ENCODE data around the gene NET1. TPM values are rescaled to one million over a fixed set of nuclear protein-coding genes. Genes with fewer than 3 reads are reported as not detected.

The NET1 gene
- total RNA-seq, 2 experiments from 2014 or later: 37.1 to 40.0 TPM

DNA sequence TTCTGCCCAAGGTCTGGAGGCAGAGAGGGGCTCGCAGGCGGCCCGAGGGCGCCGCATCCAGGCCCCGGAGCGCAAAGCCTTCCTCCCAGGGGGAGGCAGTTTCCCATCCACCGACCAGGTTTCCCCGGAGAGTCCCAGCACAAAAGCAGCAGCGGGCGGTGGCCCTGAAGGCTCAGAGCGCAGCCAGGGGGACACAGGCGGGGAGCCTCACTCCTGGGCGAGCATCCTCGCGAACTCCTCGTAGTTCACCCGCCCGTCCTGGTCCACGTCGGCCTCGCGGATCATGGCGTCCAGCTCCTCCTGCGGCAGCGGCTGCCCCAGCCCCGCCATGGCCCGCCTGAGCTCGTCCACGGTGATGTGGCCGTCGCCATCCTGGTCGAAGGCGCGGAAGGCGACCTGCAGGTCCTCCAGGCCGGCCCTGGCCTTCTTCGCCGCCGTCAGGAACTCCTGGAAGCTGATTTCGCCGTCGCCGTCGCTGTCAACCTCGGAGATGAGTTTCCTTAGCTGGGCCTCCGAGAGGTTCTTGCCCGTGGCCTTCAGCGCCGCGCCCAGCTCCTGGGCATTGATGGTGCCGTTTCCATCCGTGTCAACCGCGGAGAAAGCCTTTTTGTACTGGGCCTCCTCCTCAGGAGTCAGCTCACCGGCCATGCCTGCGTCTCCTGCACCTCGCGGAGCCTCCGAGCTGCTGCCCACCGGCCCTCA is 86.6 kb downstream of the NET1 start:
- DNase-seq: no peak
- Mint-ChIP-seq H3K27ac (no peak overlapping the region), H3K9me3 (no peaks in the 10 kb centered on the region), H3K27me3 (peaks cover 23% of the 10 kb centered on the region), H3K4me1 (no peaks in the 10 kb centered on the region), H3K4me3 (no peak overlapping the region), H3K36me3 (ENCODE audit: low read depth) (no peaks in the 10 kb centered on the region)
- ChIA-PET POLR2A (interaction anchor here (1.0 kb wide), 1 partner anchor 56 kb away, joined by 3 read pairs; no protein-coding TSS in a partner anchor), CTCF (interaction anchor here (4.7 kb wide), 1 partner anchor 125 kb away, joined by 17 read pairs; no protein-coding TSS in a partner anchor)

DNA sequence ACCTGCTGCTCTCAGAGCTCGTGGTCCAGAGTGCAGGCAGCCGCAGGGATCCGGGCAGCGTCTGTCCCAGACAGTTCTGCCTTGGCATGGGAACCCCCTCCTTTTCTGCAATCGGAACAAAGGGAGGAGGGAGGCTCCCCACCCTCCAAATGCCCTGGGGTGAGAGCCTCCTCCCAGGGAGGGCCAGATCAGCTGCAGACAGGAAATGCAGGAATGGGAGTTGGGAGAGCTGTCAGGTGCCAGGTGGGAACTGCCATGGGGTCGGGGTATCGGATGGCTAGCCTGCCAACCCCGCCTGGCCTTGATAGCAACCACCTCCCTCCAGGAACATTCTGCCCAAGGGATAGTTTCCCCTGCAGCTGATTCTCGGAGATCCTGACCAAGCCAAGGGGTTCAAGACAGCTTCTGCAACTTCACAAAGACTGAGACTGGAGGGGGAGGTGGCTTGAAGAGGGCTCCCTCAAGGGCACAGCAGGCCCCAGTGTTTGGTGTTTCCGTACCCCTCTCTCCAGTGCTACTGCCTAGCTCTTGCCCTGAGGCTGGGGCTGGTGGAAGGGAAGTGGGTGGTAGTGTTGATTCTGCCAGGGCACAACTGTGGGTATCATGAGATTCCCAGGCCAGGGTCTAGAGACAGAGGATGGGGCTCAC is 87.3 kb downstream of the NET1 start, which contains the start of gene CALML5:
TSS of gene CALML5 (minus strand) at position 78 of the 648 bp plus-strand sequence. CDS start 132 bp downstream, outside the sequence.
- H3K27me3 Mint-ChIP-seq: peaks cover 23% of the 10 kb centered on the region
- CTCF ChIA-PET: interaction anchor here (0.6 to 4.7 kb wide), 2 partner anchors 124 to 130 kb away, joined by 4 to 17 read pairs; no protein-coding TSS in a partner anchor
- no peak within 1 kb of the TSS for H3K27ac Mint-ChIP-seq
- H3K4me1 Mint-ChIP-seq: no peaks in the 10 kb centered on the region
- H3K36me3 Mint-ChIP-seq (ENCODE audit: low read depth): no peaks in the 10 kb centered on the region
- no peak within 1 kb of the TSS for H3K4me3 Mint-ChIP-seq
- no peaks in the 10 kb centered on the region for H3K9me3 Mint-ChIP-seq
- POLR2A ChIA-PET: interaction anchor here (1.0 kb wide), 1 partner anchor 55 kb away, joined by 3 read pairs; no protein-coding TSS in a partner anchor
- DNase-seq: no peak

DNA sequence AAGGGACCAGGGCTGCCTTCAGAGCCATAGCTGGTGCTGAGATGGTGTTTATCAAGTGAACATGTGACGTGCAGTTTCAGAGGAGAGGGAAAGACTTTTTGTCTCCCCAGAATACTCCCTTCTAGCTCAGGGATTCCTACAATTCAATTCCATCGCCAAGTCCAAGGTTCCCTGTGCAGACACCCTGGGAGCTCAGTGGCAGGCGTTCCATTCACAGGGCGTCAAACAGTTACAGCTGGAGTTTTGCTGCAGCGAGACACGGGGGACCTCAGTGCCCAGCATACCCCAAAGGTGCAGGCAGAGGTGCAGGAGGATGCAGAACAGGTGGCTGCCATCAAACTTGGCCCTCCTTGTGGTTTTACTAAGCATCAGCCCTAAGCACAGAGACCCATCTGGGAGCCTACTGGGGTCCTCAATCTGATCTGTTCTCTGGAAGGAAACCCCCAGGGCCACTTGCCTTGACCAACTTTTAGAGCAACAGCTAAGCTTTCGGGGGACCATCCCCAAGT is 87.9 kb downstream of the NET1 start:
- ChIA-PET CTCF (interaction anchor here (4.7 kb wide), 1 partner anchor 124 kb away, joined by 17 read pairs; no protein-coding TSS in a partner anchor), POLR2A (no interaction called here)
- no peak for DNase-seq
- Mint-ChIP-seq H3K4me3 (no peak overlapping the region), H3K4me1 (no peaks in the 10 kb centered on the region), H3K36me3 (ENCODE audit: low read depth) (no peaks in the 10 kb centered on the region), H3K27me3 (peaks cover 23% of the 10 kb centered on the region), H3K9me3 (no peaks in the 10 kb centered on the region), H3K27ac (no peak overlapping the region)

DNA sequence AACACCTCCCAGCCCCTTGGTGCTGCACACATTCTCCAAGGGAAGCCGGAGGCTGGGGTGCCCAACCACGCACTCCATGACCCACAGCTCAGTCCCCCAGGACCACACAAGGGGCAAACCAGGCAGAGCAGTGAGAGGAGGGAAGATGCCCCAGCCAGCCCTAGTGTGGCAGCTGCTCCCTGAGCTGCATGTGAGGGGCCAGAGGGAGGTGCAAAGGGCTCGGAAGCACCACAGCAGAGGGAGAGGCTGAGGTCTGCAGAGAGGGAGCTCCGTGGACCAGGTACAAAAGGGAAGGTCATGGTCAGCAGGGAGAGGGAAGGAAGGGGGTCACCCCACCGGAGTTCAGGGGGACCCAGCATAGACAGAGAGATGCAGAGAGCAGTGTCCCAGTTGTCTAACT is 88.6 kb downstream of the NET1 start:
- H3K36me3 Mint-ChIP-seq (ENCODE audit: low read depth): no peaks in the 10 kb centered on the region
- no peak overlapping the region for H3K4me3 Mint-ChIP-seq
- DNase-seq: no peak
- POLR2A ChIA-PET: no interaction called here
- H3K9me3 Mint-ChIP-seq: no peaks in the 10 kb centered on the region
- CTCF ChIA-PET: interaction anchor here (4.7 kb wide), 1 partner anchor 123 kb away, joined by 17 read pairs; no protein-coding TSS in a partner anchor
- H3K4me1 Mint-ChIP-seq: no peaks in the 10 kb centered on the region
- no peak overlapping the region for H3K27ac Mint-ChIP-seq
- H3K27me3 Mint-ChIP-seq: peaks cover 23% of the 10 kb centered on the region

DNA sequence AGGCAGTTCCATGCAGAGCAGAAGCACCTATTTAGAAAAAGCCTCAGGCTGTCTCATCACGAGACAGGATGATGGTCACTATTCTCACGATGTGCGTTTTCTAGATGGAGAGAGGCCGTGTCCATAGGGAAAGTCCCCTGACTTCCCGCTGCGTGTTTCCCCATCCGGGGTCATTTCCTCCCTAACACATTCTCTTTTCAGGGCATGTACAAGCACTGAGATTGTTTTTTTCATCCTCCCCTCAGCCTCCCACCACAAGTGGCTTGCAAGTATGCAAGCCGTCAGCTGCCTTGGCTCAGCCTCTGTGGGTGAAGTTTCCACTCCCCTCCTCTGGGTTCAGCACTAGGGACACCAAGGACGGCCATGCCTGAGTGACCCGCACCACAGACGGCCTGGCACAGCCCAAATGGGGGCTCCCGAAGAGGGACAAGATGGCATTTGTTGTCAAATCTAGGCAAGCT is 89.7 kb downstream of the NET1 start:
- no peak overlapping the region for H3K27ac Mint-ChIP-seq
- no peak overlapping the region for H3K4me3 Mint-ChIP-seq
- CTCF ChIA-PET: interaction anchor here (4.7 kb wide), 1 partner anchor 122 kb away, joined by 17 read pairs; no protein-coding TSS in a partner anchor
- peaks cover 23% of the 10 kb centered on the region for H3K27me3 Mint-ChIP-seq
- H3K4me1 Mint-ChIP-seq: no peaks in the 10 kb centered on the region
- no peaks in the 10 kb centered on the region for H3K9me3 Mint-ChIP-seq
- H3K36me3 Mint-ChIP-seq (ENCODE audit: low read depth): no peaks in the 10 kb centered on the region
- POLR2A ChIA-PET: no interaction called here
- no peak for DNase-seq

DNA sequence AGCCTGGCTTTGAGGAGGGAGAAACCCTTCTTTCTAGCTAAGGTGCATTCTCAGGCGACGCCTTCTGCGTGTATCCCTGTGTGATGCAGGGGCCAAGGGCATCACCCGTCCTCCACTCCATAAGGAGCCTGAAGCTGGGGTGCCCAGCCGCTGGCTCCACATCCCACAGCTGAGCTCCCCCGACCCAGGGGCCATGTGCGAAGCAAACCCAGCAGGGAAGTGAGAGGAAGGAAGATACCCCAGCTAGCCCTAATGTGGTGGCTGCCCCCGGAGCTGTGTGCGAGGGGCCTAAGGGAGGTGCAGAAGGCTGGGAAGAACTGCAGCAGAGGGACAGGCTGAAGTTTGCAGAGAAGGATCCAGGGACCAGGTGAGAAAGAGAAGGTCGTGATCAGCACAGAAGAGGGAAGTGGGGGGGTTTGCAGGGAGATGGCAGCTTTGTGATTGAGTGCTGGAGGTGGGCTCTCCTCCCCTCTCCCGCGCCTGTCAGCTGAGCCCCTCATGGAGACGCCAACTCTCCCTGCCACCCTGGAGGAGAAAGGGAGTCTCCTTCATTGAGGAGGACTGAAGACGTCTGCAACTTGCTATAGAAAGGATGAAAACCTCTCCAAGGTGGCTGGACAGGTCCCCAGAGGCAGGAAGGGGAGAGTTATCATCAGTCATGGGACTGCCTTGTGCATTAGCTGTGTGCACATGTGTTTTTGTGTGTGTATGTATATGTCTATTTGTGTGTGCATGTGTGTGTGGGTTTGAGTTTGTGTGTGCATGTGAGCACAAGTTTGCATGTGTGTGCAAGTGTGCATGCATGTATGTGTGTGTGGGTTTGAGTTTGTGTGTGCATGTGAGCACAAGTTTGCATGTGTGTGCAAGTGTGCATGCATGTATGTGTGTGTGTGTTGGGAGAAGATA is 90.5 kb downstream of the NET1 start:
- Mint-ChIP-seq H3K27me3 (peaks cover 23% of the 10 kb centered on the region), H3K27ac (no peak overlapping the region), H3K4me3 (no peak overlapping the region), H3K4me1 (no peaks in the 10 kb centered on the region), H3K36me3 (ENCODE audit: low read depth) (no peaks in the 10 kb centered on the region), H3K9me3 (no peaks in the 10 kb centered on the region)
- no peak for DNase-seq
- ChIA-PET POLR2A (no interaction called here), CTCF (interaction anchor here (4.7 kb wide), 1 partner anchor 121 kb away, joined by 17 read pairs; no protein-coding TSS in a partner anchor)

DNA sequence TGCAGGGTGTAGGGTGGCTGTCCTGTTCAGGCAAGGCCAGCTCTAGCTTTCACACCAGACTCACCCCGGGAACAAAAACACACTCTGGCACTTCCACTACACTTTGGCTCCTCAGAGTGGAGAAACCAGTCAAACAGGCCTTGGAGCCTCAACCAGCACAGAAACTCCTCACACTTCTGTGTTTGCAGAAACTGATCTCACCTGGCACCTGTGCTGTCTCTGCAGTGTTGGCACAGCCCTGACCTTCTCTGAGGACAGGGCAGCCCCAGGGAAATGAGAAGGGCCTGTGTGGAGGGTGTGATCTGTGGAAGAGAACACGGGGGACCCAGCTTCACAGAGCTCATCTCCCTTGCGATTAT is 91.1 kb downstream of the NET1 start:
- no peak for DNase-seq
- Mint-ChIP-seq H3K4me1 (no peaks in the 10 kb centered on the region), H3K9me3 (no peaks in the 10 kb centered on the region), H3K4me3 (no peak overlapping the region), H3K27me3 (peaks cover 23% of the 10 kb centered on the region), H3K27ac (no peak overlapping the region), H3K36me3 (ENCODE audit: low read depth) (no peaks in the 10 kb centered on the region)
- ChIA-PET CTCF (interaction anchor here (0.7 kb wide), 1 partner anchor 69 kb away, joined by 3 read pairs; no protein-coding TSS in a partner anchor), POLR2A (no interaction called here)

DNA sequence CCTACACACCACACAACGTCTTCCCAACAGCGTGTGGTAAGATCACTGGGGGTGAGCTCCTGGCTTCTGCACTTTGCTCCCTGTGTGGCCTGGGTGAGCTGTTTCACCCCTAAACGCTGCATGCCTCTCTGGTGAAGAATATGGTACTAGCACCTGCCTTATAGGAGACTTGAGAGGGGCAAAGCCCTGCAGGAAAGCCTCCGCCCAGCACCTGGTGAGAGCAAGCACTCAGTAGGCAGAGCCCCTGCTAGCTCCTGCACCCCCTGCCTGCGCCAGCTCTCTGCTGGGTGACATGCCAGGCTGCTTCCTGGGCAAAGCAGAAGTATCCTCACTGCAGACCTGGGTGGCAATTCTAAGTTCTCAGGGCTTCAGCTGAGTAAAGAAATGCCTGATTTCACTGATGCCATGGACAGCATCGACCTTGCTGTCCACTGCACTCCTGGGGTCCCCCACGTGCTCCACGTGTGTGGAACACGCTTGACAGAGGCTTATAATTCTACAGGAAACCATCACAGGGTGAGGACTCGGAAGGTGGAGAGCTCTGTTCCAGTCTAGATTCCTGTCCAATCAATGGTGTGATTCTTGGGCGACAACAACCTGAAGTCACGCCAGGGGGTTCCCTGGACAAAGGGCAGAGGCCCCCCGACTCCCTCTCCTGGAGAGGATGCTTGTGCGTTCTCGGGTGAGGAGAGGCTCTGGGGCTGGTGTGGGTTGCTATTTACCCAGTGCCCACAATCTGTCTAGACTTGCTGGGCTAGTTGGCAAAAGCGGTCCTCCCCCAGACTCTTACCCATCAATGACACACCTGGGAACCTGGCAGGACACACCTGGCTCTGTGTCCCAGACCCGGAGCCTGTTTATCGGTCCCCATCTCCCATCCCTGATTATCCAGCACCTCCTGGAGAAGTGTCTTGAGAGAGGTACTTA is 92.1 kb downstream of the NET1 start:
- DNase-seq: no peak
- Mint-ChIP-seq H3K9me3 (no peaks in the 10 kb centered on the region), H3K4me1 (no peaks in the 10 kb centered on the region), H3K27me3 (peaks cover 23% of the 10 kb centered on the region), H3K27ac (no peak overlapping the region), H3K36me3 (ENCODE audit: low read depth) (no peaks in the 10 kb centered on the region), H3K4me3 (no peak overlapping the region)
- ChIA-PET CTCF (interaction anchor here (0.7 to 1.5 kb wide), 2 partner anchors 70 to 119 kb away, joined by 3 to 4 read pairs; no protein-coding TSS in a partner anchor), POLR2A (no interaction called here)

DNA sequence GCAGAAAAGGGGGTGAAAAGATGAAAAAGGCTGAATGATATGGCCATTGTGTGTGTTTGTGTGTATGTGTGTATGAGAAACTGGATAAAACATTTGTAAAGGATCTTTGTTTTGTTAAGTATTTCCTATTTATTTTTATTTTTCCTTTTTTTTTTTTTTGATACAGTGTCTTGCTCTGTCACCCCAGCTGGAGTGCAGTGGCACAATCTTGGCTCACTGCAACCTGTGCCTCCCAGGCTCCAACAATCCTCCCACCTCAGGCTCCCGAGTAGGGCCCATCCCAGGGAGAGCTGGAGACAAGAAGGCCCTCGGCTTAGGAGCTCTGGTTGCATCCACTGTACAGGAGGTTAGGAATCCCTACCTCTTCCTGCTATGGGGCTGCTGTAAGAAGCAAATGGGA is 93.9 kb downstream of the NET1 start:
- no peak overlapping the region for H3K4me3 Mint-ChIP-seq
- DNase-seq: no peak
- CTCF ChIA-PET: interaction anchor here (1.5 kb wide), 1 partner anchor 117 kb away, joined by 4 read pairs; no protein-coding TSS in a partner anchor
- no peaks in the 10 kb centered on the region for H3K4me1 Mint-ChIP-seq
- H3K27me3 Mint-ChIP-seq: peaks cover 13% of the 10 kb centered on the region
- H3K27ac Mint-ChIP-seq: no peak overlapping the region
- POLR2A ChIA-PET: no interaction called here
- H3K9me3 Mint-ChIP-seq: no peaks in the 10 kb centered on the region
- H3K36me3 Mint-ChIP-seq (ENCODE audit: low read depth): no peaks in the 10 kb centered on the region

DNA sequence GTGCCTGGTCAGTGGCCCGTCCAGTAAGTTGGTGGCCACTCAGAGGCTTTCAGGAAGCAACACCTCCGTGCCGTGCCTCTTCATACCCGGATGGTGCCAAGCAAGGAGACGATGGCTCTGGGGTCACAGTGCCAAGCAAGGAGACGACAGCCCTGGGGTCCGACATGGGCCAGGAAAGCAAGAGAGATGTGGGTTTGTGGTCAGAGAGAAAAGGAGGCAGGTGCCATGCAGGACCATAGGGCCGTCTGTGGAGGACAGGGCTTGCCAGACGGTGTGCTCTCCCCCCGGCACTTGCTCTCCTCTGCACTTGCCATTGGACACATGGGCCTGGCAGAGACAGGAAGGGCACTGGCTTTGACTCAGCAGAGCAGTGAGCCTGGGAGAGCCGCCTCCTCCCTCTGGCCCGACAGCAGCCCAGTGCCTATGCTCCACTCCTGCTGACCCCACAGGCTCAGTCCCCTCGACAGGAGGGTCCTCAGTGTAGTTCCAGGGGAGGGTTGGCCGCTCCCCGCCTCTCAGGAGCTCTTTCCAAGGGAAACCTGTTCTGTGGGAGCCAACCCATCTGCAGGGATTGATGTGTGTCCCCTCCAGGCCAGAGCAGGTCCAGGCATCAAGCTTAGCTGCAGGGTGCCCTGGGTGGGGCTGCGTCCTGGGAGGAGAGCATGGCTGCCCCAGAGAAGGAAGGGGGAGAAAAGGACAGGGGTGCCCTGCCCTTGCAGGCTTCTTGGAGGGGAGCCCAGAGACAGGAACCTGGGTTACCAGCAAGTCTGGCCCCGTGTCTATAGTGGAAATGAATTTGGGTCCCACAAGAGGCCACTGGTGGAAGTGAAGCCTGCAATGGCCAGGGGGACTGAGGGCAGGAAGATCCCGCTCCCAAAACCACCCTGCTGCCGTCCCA is 94.6 kb downstream of the NET1 start:
- ChIA-PET CTCF (no interaction called here), POLR2A (no interaction called here)
- no peak for DNase-seq
- H3K4me1 Mint-ChIP-seq: no peaks in the 10 kb centered on the region
- H3K36me3 Mint-ChIP-seq (ENCODE audit: low read depth): no peaks in the 10 kb centered on the region
- peaks cover 12% of the 10 kb centered on the region for H3K27me3 Mint-ChIP-seq
- H3K4me3 Mint-ChIP-seq: no peak overlapping the region
- no peak overlapping the region for H3K27ac Mint-ChIP-seq
- H3K9me3 Mint-ChIP-seq: no peaks in the 10 kb centered on the region

DNA sequence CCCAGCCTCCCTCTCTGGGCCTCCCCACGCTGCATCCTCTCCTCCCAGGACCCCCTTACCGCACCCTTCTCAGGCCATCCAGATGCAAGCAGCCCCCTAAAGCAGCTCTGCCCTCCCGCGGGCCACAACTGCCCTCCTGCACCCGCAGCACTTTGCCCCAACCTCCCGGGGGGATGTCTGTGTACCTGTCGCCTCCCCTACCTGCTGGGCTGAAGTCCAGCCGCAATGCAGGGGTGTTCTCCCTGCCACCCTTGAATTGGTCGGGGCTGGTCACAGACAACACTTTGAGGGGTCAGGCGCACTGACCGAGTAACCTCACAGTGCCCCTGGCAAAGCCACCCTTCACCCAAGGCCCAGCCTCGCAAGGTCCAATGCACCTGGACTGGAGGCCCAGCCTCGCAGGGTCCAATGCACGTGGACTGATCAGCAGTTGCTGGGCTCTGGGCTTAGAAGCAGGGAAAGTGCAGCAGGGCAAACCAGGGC is 95.3 kb downstream of the NET1 start:
- CTCF ChIA-PET: no interaction called here
- Mint-ChIP-seq H3K4me1 (no peaks in the 10 kb centered on the region), H3K9me3 (no peaks in the 10 kb centered on the region), H3K36me3 (ENCODE audit: low read depth) (no peaks in the 10 kb centered on the region), H3K4me3 (no peak overlapping the region), H3K27ac (no peak overlapping the region), H3K27me3 (peaks cover 11% of the 10 kb centered on the region)
- POLR2A ChIA-PET: no interaction called here
- no peak for DNase-seq

Measured in activated CD4-positive, alpha-beta memory T cell treated with anti-CD3 and anti-CD28 coated beads, Interleukin-2, amount 10 ng/mL, durations not matched to agents 7 days and 5 days (primary cell).